GM21367 (cell line): ENCODE results near the gene CDCP2.
A peak's percentile ranks its signal among the peaks of the same experiment; 100 is the strongest.

Experiments
- ATAC-seq: cut with Tn5 transposase; IDR thresholded peaks from one replicate; pipeline ENCODE4 v1.9.1; 2021; ENCODE audit not compliant: unreplicated experiment

CDCP2 gene

GRCh38 chr1:54152696-54153095, at the start of gene CDCP2:
TSS of gene CDCP2 (minus strand) at chr1:54153000. CDS start at chr1:54152922, 78 bp downstream.
- no peak for ATAC-seq

- peak; percentile 7 for ATAC-seq
Measured at GRCh38 chr1:54200519-54200997, 47.8 kb upstream of the CDCP2 start.

GRCh38 chr1:54199765-54200518, 47.1 kb upstream of the CDCP2 start, which contains the start of the genes CYB5RL and MRPL37:
TSS of gene CYB5RL (minus strand) at chr1:54200030. CDS start at chr1:54195616, 4,414 bp downstream.
TSS of gene MRPL37 (plus strand) at chr1:54200167. CDS start at chr1:54200244, 77 bp downstream.
- peak; percentile 92 for ATAC-seq

- no peak for ATAC-seq
Measured at GRCh38 chr1:54199151-54199764, 46.5 kb upstream of the CDCP2 start.

- ATAC-seq, result no peak
Measured at GRCh38 chr1:54193453-54193852, 40.7 kb upstream of the CDCP2 start.

- no peak for ATAC-seq
Measured at GRCh38 chr1:54191525-54191924, 38.7 kb upstream of the CDCP2 start.

- ATAC-seq, result no peak
Measured at GRCh38 chr1:54190526-54190925, 37.7 kb upstream of the CDCP2 start.

DNA sequence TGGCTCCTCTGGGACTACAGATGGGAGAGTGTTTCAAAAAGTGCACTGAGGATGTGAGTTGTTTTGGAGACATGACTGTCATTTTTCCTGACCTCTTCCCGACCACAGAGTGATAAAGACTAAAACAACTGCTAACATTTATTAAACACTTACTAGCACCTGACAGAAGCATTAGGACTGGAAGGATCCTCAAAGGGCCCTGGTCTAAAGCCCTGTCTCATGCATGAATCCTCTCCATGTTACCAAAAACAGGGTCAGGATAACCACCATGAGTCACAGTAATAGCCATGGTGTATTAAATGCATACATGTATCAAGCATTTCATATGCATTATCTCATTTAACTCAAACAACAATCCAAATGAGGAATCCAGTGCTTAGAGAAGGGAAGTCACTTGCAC, 35.5 kb upstream of the CDCP2 start:
- ATAC-seq, result no peak

GRCh38 chr1:54186056-54186455, 33.3 kb upstream of the CDCP2 start:
- no peak for ATAC-seq

- no peak for ATAC-seq
Measured at GRCh38 chr1:54180701-54181360, 28.0 kb upstream of the CDCP2 start.

- no peak for ATAC-seq
Measured at GRCh38 chr1:54178296-54179070, 25.7 kb upstream of the CDCP2 start.

DNA sequence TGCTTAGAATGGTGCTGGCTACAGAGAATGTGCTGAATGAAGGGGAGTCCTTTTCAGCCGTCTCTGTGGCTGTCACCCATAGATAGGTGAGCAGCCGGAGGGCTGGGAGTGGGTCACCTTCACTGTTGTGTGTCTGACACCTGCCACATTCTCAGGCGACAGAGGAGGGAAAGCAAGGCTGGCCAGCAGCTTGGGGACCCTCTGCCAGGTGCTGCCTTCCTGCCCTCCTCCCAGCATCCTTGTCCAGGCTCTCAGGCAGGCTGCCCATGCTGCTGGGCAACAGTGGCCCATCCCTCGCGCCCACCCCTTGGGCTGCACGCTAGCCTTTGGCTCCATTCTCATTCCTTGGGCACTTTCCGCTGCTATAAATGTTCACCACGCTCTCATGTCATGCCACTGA, 24.9 kb upstream of the CDCP2 start:
- ATAC-seq, result no peak

GRCh38 chr1:54176621-54177327, 24.0 kb upstream of the CDCP2 start:
- ATAC-seq, result no peak

- no peak for ATAC-seq
Measured at GRCh38 chr1:54174106-54174505, 21.3 kb upstream of the CDCP2 start.

- no peak for ATAC-seq
Measured at GRCh38 chr1:54173681-54174080, 20.9 kb upstream of the CDCP2 start.

DNA sequence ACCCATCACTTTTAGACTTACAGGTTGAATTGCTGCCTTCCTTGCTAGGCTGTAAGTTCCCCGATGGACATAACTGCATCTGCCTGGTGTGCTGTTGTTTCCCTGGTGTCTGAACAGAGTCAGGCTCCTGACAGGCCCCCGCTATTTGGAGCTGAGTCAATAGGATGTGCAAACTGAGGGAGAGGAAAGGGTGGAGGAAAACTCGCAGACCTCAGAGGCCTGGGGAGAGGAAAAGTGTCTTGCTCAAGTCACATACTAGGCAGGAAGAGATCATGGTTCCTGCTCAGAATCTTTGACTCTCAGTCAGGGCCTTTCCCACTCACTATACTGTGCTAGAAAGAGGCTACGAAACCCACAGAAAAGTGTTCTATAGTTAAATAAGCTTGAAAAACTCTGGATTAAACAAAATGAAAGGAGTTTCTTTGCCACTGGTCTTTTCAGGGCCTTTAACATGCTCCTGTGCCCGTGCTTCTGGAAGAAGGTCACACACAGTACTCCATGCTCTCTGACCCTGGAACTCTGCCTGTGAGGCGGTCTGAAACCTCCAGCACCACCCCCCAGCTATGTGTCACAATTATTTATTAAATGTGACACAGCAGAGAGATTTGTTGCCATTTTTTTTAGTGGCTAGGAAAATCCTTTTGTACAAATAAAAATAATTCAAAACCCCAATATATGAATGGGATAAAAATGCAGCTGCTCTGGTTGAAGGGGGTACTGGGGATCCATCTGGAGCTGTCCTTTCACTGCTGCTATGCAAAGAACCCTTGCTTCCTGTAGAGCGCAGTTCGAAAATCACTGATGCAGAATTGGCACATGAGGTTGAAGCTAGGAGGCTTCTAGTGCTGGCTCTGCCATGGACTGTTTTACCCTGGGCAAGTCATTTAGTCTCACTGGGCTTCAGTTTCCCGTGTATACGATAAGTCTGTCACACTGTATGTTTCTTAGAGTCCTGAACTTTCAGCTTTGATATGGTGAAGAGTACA, 20.1 kb upstream of the CDCP2 start:
- ATAC-seq, result no peak

- ATAC-seq, result no peak
Measured at GRCh38 chr1:54171606-54172005, 18.8 kb upstream of the CDCP2 start.

- ATAC-seq, result no peak
Measured at GRCh38 chr1:54171016-54171415, 18.2 kb upstream of the CDCP2 start.

DNA sequence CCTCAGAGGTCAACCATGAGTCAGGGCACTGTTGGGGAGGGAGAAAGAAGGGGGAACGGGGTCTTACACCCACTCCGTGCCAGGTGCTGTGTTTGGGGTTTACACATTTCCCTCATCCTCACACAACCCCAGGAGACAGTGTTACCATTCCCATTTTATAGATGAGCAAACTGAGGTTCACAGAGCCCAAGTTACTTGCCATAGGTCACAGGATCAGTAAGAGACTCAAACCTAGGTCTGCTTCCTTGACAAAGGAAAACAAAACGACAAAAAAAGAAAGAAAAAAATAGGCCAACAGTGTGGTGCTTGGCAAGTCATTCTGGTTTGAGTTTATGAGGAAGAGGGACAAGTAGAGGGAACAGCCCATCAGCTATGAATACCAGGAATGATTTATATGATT, 16.3 kb upstream of the CDCP2 start:
- ATAC-seq, result no peak
